Activated CD4-positive, alpha-beta T cell treated with anti-CD3 and anti-CD28 coated beads, Interleukin-2, amount 50 U/mL, for 1 hour (primary cell): Measurements from ENCODE around the gene SLC37A1.

Experiments
- DNase-seq: peaks from one replicate; pipeline ENCODE4 v3.0.0-alpha.2; 2020

Gene SLC37A1

DNA sequence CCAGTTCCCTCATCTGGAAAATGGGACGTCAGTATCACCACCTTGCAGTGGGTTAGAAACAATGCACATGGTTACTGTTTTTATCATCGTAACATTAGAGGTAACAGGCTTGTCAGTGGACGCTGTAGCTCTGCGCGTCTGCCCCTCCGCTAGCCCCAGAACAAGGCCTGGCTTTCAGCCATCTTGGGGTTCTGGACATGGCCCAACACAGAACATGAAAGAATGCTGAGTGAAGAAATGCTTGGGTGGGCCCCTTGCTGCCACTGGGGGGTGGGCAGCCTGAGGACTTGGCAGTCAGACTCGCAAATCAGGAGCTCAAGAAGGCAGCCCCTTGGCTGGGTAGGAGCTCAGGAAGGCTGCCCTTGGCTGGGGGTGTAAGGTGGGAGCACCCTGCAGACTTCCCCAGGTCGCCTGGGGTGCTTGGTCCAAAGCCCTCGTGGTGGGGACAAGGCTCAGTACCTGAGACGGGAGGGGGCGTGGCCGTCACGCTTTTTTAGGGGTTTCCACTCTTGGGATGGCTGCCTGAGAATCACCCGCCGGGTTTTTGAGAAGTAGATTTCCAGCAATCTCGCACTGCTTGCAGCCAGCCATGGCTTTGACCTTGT is 51.7 kb downstream of the SLC37A1 start:
- no peak for DNase-seq

DNA sequence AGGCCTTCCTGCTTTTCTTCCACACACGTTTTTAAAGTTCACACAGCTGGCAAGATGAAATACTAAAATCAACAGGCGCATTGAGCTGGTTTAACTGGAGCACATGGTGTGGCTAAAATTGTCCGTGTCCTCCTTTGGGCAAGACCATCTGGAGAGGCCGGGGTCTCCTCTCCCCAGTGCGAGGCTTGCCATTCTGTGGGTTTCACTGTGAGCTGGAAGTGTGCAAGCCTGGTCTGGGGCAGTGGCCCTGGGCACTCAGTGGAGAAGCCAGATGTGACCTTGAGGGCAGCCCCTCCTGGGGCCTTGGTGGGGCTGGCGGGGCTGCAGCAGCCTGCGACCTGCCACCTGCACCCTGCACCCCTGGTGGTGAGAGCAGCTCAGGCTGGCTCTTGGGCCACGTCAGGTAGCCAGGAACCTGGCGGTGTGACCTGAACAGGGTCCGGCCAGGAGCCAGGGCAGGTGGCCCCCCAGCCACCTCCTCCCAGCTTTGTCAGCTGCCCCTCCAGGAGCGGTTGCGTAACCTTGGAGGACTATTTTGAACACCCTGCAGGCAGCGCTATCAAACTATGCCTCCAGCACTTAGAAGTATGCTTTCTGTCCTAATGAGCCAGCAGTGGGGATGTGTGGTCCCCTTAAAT is 52.4 kb downstream of the SLC37A1 start:
- DNase-seq = no peak

DNA sequence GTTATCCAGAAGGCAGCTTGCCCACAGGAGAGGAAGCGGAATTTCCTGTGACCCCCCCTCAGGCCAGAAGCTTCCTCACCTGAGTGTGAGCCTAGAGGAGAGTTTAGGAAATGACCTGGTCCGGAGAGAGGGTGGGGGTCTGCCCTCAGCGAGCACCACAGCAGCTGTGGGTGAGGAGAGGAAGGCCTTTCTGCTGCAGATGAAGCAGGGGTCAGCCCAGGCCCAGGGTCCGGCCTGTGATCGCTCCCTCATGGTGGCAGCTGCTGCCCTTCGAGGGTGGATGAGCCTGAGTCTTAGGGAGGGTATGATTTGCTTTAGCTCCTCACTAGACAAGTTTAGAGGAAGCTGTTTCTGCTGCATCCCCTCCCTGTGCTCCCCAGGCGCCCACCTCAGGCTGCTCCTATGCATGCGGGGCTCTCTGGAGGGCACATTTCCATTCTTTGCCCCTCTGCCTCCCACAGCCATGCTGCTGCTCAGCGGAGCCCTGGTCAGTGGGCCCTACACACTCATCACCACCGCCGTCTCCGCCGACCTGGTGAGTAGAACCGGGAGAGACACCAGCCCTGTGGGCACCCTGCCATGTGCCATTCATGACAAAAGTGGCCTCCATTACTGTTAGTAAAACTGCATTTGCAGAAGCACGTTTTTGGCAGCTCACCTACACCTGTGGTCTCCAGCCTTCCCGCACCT is 53.0 kb downstream of the SLC37A1 start:
- no peak for DNase-seq

DNA sequence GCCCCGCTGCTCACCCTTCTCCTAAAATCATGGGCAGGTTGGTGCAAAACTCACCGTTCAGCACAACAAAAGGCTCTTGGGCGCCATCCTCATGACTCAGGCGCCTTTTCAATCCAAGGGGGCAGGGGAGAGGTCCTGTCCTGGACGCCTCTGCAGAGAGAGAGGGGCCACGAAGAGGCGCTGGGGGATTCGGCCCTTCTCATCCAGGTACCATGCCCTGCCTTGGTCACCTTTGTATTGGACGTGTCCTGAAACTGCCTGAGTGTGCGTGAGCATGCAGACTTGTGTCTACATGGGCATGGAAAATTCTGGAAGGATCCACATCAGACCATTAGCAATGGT is 53.5 kb downstream of the SLC37A1 start:
- DNase-seq = no peak

DNA sequence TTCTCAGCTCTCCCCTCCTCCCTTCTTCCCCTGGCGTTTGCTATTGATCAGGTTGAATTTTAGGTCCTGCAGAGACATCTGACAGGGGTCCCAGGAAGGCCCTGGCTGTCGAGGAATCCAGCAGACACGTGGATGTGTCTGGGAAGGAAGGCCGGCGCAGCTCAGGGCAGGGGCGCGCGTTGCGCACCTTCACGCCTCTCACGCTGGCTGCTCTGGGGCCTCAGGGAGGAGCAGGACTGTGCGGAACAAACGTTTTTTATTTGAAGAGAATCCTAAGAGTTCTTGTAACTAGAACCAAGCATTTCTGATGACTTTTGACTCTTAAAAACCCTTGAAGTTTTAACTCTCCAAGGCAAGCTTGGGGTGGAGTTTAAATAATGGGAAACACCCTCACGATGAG is 54.2 kb downstream of the SLC37A1 start:
- DNase-seq = no peak

DNA sequence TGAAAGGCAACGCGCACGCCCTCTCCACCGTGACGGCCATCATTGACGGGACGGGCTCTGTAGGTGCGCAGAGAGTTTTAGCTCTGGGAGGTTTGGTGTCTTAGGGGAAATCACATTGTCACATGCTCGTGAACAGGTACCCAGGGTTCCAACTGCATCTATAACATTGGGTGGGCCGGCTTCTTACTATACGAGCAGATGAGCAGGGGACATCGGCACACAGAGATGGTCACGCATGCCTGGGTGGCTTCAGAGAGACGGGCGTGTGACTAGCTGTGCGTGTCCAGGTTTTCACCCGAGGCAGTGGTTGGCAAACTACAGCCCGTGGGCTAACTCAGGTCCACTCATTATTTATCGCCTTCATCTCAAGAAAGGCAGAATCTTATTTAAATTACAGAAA is 54.7 kb downstream of the SLC37A1 start:
- no peak for DNase-seq

DNA sequence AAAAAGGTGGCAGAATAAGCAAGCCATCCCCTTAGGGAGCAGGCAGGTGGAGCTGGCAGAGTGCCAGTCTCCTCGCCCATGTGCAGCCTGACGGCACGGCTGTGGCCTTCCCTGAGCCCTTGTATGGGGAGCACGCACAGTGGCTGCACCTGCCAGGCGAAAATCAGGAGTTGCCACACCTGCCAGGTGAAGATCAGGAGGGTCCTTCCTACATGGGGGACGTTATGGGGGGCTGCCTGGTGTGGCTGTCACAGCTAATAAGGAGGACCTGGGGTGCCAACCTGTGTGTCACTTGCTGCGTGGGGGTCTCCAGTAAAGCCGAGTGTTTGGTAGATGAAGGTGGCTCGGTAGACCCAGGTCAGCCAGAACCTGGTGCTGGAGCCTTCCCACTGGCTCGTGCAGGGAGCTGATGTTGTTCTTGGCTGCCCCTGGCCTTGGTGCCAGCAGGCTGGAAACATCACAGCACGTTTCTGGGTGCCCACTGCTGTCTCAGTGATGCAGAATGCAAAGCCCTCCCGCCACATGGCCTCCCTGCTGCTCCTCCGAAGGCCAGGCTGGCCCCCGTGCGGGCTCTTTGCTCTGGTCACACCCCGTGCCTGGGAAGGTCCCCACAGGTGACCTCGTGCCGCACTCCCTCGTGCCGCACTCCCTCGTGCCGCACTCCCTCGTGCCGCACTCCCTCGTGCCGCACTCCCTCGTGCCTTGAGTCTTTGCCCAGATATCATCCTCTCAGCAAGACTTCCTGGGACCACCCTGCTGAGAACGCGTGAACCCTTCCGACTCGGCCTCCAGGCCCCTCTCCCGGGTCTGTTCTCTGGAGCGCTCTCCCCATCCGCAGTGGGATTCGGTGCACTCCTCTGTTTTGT is 55.4 kb downstream of the SLC37A1 start:
- no peak for DNase-seq

DNA sequence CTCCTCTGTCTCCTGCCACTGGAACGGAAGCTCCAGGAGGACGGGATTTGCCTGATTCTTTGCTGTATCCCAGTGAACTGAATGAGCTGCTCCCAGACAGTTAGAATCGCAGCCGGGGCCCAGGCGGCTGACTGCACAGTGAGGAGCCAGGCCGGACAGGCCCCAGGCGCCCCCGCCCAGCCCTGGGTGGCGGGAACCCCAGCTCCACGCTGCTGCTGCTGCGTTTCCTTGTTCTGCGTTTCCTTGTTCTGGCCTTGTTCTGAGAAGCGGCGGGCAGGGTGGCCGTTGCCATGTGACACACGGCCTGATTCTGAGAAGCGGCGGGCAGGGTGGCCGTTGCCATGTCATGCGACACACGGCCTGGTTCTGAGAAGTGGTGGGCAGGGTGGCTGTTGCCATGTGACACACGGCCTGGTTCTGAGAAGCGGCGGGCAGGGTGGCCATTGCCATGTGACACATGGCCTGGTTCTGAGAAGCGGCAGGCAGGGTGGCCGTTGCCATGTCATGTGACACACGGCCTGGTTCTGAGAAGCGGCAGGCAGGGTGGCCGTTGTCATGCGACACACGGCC is 56.2 kb downstream of the SLC37A1 start:
- DNase-seq = no peak

DNA sequence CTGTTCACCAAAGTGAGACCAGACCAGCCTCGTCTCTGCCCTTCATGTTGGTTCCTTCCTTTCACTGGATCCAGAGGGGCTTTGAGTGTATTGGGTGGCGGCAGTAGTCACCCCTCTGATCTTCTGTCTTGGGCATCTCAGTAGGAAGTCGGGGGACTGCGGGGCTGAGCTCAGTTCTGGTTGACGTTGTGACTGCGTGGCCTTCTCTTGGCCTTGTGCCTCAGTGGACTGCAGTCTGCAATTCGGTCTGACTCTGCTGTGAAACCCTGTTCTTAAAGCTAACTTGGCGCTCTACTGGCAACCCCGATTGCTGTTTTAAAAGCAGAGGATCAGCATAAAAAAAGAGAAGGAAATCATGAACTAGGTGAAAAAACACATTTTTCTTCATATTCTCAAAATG is 56.7 kb downstream of the SLC37A1 start:
- DNase-seq = no peak

DNA sequence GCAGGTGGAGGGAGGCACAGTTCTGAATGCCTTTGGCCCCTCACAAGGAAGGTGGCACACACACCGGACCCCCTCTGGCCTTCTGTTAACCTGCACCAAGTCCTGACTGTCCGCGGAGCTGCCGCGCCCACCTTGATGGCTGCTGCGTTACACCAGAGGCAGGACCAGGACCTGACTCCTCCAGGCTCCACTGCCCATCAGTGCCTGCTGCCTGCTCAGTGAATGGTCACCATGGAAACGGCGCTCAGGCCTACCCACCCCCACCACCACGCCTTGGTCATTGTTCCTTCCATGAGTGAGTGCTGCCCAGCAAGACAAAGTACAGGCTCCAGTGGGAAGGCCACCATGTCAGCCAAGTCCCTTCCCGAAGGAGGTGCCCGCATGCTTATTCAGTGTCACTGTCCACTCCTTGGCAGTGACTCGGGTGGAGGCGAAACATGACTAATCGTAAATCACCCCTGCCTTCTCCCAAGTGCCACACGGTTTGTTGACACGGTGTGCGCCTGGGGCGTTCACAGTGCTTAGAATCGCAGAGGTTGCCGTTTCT is 57.3 kb downstream of the SLC37A1 start:
- no peak for DNase-seq

DNA sequence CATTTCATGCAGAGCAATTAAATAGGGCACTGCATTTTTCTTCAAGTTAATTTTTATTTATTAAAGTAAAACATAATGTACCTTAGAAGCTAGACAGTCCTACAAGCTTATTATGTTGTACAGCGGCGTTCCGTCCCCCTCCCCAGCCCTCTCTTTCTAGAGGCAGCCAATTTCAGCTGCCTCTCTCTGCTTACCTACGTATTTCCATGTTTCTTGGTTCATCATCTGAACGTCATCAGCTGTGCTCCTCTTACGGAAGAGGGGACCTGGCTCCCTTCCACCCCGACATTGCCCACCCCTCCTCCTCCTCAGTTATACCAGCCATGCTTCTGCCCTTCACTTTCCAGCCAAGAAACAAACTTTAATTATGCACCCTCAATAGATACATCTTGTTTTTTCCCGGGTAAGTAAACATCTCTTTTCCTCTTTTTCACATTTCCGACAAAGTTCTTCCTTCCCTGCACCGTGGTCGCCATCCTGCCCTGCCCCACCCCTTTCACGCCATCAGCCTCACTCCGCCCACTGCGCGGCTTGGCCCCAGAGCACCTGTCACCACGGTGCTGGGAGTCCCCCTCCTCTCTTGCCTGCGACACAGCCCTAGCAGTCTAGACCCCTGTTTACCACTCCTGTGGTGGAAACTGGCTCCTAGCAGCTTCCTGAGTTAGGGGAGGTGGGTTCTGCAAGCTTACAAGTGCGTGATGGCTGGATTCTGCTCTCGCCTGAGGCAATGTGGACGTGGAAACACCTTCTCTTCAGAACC is 57.9 kb downstream of the SLC37A1 start:
- DNase-seq = no peak

DNA sequence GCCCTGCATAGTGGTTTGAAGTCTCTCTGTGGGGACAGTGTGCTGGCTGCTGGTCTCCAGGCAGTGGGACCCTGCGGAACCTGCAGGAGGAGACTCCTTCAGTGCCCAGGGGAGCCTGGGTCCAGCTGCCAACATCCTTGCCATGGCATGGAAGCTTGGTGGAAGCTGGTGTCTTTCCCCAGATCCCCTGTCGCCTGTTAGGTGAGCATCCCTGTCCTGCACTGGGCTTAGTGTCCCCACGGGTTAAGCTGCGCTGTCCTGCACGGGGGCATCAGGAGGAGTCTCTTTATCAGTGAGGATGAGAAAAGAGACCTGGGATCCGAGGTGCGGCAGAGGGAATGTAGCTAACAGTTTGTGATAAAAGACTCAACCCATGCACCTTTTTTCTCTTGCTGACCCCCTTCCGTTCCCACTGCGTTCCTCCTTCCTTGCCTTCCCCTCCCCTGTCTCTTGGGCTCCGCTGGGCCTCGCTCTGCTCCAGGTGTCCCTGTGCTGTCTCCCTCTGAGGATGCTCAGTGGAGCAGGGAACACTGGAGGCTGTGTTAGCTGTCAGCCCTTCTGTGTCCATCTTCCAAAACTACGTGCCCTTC is 59.3 kb downstream of the SLC37A1 start:
- no peak for DNase-seq

DNA sequence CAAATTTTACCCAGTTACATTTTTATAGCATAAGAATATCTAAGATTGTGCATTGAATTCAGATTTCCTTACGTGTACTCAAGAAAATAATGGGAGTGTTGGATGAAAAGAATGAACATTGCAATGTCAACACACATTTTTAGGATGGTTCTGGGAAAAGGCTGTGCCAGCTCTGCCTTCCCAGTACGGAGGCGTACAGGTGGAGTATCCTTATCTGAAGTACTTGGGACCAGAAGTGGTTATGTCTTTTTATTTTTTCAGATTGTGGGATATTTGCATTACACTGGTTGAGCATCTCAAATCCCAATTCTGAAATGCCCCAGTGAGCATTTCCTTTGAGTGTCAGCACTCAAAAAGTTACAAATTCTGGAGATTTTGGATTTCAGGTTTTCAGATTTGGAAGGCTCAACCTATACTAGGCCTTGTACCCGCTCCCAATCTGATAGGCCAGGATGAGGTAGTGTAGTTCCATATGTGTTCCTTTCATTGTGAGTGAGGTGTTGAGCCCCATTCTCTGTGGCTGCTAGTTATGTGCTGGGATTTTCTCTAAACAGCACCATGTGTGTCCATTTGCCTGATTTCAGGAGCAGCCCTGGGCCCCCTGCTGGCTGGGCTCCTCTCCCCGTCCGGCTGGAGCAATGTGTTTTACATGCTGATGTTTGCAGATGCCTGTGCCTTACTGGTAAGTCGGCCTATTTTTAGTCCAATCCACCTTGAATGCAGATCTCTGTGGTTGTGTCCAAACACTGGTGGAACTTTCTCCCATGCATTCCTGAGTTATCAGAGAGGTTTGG is 60.8 kb downstream of the SLC37A1 start:
- DNase-seq = no peak

DNA sequence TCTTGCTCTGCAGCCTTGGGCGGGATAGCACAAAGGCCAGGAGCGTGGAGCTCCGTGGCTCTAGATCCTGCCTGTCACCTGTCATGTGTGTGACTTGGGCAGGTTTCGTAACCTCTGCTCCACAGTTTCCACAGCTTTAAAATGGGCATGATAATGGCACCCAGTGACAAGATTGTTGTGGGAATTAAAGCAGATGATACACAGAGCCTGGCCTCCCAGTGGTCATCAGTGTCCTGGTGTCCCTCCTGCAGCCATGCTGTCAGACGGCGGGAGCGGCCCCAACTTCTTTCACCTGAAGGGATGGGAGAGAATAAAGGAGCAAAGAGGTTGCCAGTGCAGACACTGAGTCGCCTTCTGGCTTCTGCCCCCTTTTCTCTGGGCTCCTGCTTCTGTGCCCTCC is 61.5 kb downstream of the SLC37A1 start:
- no peak for DNase-seq

DNA sequence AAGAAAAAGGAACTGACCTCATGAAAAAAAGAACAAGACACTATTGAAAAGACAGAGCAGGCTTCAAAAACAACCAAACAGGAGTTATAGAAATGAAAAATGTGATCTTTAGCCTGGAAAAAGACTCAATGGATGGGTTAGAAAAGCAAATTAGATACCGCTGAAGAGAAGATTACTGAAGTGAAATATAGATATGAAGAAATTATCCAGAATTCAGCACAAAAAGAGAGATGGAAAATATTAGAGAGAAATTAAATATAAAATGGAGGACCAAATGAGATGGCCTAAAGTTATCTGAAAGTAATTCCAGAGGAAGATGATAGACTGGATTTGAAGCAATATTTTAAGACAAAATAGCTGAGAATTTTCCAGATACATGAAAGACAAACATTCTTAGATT is 63.0 kb downstream of the SLC37A1 start:
- no peak for DNase-seq

DNA sequence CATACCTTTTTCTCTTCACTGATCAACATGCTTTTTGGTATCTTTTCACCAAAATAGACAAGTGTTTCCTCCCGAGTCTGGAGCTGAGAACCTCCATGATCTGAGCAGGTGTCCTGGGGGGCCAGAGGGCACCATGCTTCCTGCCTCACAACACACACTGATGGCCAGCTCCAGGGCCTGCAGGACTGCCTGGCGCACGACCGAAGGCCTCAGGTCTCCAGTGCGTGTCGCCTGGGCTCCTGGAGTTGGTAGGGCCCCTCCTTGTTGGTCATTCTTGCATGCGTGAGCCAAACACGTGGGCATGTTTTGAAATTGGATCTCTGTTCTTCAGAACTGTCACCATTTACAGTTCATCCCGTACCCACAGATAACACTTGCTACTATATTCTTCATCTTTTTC is 64.4 kb downstream of the SLC37A1 start:
- DNase-seq = no peak

DNA sequence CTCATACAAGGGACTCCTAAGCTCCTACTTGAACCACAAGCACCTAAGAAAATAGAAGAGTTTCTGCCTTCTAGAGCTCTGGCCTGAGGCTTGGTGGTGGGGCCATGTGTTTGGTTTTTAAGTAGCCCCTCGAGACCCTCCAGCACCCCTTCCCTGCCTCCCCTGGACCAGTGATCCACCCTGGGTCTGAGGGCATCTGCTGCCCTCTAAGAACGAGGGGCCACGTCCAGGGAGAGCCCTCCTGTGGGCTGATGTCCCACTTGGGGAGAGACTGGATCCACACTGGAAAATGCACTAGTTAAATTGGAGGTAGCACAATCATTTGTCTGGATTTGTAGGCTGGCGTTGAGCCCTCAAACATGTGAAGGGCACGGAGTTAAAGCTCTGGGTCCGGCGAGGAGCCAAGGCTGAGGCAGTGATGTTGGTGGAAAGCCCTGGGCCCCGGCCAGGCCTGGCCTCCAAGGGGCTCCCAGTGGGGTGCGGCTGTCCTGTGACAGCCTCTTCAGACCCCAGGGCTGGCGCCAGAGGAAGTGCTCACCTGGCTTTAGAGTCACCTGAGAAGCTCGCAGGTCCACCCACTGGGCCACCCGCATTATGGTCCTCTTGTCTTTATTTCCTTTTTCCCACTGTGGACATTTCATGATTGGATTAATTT is 65.2 kb downstream of the SLC37A1 start:
- DNase-seq = no peak

DNA sequence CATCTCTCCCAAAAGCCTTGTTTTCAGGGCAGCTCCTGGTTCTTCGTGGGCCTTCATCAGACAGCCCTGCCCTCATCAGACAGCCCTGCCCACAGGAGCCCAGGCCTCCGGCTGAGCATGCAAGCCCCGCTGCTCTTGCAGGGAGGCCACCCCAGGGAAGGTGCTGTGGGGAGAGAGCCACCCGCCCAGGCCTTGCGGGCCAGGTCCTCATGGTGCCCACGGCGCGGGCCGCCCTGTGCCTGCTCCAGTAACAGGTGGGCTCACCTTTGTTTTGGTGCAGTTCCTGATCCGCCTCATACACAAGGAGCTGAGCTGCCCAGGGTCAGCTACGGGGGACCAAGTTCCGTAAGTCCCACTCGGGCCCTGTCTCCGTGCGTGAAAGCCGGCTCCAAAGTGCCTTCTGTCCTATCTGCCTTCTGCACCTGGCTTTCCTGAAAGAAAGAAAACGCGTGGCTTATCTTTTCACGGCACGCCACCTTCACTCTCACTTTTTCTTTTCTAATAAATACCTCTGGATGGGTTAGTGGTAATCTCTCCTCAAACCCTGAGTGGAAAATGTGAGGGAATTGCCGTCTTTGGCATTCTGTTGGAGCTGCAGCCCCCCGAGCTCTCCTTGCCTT is 65.9 kb downstream of the SLC37A1 start:
- DNase-seq = no peak

DNA sequence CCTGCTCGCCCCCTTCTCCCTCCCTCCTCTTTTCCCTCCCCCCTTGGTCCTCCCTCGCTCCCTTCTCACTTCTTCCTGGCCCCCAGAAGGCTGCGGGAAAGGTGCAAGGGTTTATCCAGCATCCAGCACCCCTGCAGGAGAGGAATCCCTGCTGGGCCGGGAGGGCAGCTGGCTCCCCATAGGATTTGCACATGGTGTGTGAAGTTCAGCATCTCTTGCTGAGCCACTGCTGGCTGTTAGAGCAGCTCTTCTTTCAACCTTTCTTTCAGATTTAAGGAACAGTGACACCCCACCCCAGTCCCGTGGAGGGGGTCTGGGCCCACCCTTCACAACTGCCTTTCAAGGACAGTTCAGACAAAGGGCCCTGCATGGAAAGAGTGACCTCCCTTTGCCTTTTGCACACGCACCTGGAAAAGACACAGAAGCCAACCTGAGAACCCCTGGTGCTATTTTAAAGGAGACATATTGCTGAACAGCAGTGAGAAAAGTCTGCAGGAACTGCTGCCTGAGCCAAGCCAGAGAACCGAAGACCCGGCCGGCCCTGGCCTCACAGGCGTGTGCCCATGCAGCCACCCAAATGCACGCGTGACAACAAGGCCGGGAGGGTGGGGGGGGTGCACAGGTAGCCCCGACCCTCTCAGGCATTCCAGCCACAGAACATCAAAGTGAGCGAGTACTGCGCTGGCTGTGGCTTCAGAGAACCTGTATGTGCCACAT is 66.6 kb downstream of the SLC37A1 start:
- DNase-seq = no peak
